ENCODE data around the gene LTBP2. TPM values are rescaled to one million over a fixed set of nuclear protein-coding genes. Genes with fewer than 3 reads are reported as not detected.

Gene LTBP2
- total and polyA plus RNA-seq, 2 experiments from 2014 or later: 7.6 to 8.6 TPM

GRCh38 chr14:74650927-74651686, 39.1 kb upstream of the LTBP2 start:
- TF ChIP-seq CTCF (IDR thresholded peaks at IDR 0.05; ENCODE audit: poor library complexity): no peak
- TF ChIP-seq EZH2 (IDR thresholded peaks at IDR 0.05; ENCODE audit: borderline replicate concordance): no peak
- TF ChIP-seq EZH2phosphoT487 (IDR thresholded peaks at IDR 0.05; ENCODE audit: low read depth, severe bottlenecking, unreplicated experiment): no peak
- WGBS (ENCODE audit: low lambda C conversion rate, missing lambda C conversion rate): 100% methylated on average over 1 of the region's 1 CpG
- no peaks in the 10 kb centered on the region for H4K20me1 ChIP-seq (ENCODE audit: insufficient read depth, poor library complexity, severe bottlenecking)

GRCh38 chr14:74649673-74650072, 37.6 kb upstream of the LTBP2 start:
- Histone ChIP-seq H3K9me3 (ENCODE audit: low read depth) (no peaks in the 10 kb centered on the region), H3K27ac (no peak overlapping the region), H3K27me3 (no peaks in the 10 kb centered on the region), H2AFZ (no peak overlapping the region), H3K4me3 (no peak overlapping the region), H3K9me2 (replicated peaks; ENCODE audit: insufficient read depth) (no peaks in the 10 kb centered on the region), H3K79me2 (no peaks in the 10 kb centered on the region), H3K4me1 (ENCODE audit: insufficient read depth) (peaks cover 21% of the 10 kb centered on the region), H3K36me3 (replicated peaks; ENCODE audit: insufficient read depth, low read depth) (no peaks in the 10 kb centered on the region), H3K4me2 (no peak overlapping the region), H4K20me1 (ENCODE audit: insufficient read depth, poor library complexity, severe bottlenecking) (no peaks in the 10 kb centered on the region)
- 87% methylated on average over 2 of the region's 2 CpGs for WGBS (ENCODE audit: low lambda C conversion rate, missing lambda C conversion rate)
- TF ChIP-seq CTCF (IDR thresholded peaks at IDR 0.05; ENCODE audit: poor library complexity): no peak
- no peak for TF ChIP-seq EZH2phosphoT487 (IDR thresholded peaks at IDR 0.05; ENCODE audit: low read depth, severe bottlenecking, unreplicated experiment)
- no peak for TF ChIP-seq EZH2 (IDR thresholded peaks at IDR 0.05; ENCODE audit: borderline replicate concordance)
- no peak for DNase-seq (ENCODE audit: low spot score)

More at GRCh38 chr14:74650927-74651686, 39.1 kb upstream of the LTBP2 start:
- no peak overlapping the region for H3K4me3 ChIP-seq
- no peaks in the 10 kb centered on the region for H3K27me3 ChIP-seq
- peaks cover 21% of the 10 kb centered on the region for H3K4me1 ChIP-seq (ENCODE audit: insufficient read depth)
- H3K27ac ChIP-seq: no peak overlapping the region
- H3K79me2 ChIP-seq: no peaks in the 10 kb centered on the region
- DNase-seq (ENCODE audit: low spot score): no peak
- H3K36me3 ChIP-seq (replicated peaks; ENCODE audit: insufficient read depth, low read depth): no peaks in the 10 kb centered on the region
- no peaks in the 10 kb centered on the region for H3K9me3 ChIP-seq (ENCODE audit: low read depth)
- H3K9me2 ChIP-seq (replicated peaks; ENCODE audit: insufficient read depth): no peaks in the 10 kb centered on the region
- H2AFZ ChIP-seq: no peak overlapping the region
- no peak overlapping the region for H3K4me2 ChIP-seq

- no peaks in the 10 kb centered on the region for H3K79me2 ChIP-seq
- H3K9me2 ChIP-seq (replicated peaks; ENCODE audit: insufficient read depth): no peaks in the 10 kb centered on the region
- H3K4me3 ChIP-seq: no peak overlapping the region
- WGBS (ENCODE audit: low lambda C conversion rate, missing lambda C conversion rate): 62% methylated on average over 7 of the region's 7 CpGs
- DNase-seq (ENCODE audit: low spot score): no peak
- no peaks in the 10 kb centered on the region for H3K36me3 ChIP-seq (replicated peaks; ENCODE audit: insufficient read depth, low read depth)
- TF ChIP-seq CTCF (IDR thresholded peaks at IDR 0.05; ENCODE audit: poor library complexity) (no peak), EZH2phosphoT487 (IDR thresholded peaks at IDR 0.05; ENCODE audit: low read depth, severe bottlenecking, unreplicated experiment) (no peak), EZH2 (IDR thresholded peaks at IDR 0.05; ENCODE audit: borderline replicate concordance) (no peak)
- no peaks in the 10 kb centered on the region for H4K20me1 ChIP-seq (ENCODE audit: insufficient read depth, poor library complexity, severe bottlenecking)
- H3K4me2 ChIP-seq: no peak overlapping the region
- H2AFZ ChIP-seq: no peak overlapping the region
- no peaks in the 10 kb centered on the region for H3K9me3 ChIP-seq (ENCODE audit: low read depth)
- H3K4me1 ChIP-seq (ENCODE audit: insufficient read depth): peaks cover 21% of the 10 kb centered on the region
- H3K27me3 ChIP-seq: no peaks in the 10 kb centered on the region
- no peak overlapping the region for H3K27ac ChIP-seq
Measured at GRCh38 chr14:74649167-74649566, 37.1 kb upstream of the LTBP2 start.

Data from hepatocyte (in vitro differentiated cells).